ENCODE data around the gene SLC12A1.
A peak's percentile ranks its signal among the peaks of the same experiment; 100 is the strongest.

SLC12A1 gene

DNA sequence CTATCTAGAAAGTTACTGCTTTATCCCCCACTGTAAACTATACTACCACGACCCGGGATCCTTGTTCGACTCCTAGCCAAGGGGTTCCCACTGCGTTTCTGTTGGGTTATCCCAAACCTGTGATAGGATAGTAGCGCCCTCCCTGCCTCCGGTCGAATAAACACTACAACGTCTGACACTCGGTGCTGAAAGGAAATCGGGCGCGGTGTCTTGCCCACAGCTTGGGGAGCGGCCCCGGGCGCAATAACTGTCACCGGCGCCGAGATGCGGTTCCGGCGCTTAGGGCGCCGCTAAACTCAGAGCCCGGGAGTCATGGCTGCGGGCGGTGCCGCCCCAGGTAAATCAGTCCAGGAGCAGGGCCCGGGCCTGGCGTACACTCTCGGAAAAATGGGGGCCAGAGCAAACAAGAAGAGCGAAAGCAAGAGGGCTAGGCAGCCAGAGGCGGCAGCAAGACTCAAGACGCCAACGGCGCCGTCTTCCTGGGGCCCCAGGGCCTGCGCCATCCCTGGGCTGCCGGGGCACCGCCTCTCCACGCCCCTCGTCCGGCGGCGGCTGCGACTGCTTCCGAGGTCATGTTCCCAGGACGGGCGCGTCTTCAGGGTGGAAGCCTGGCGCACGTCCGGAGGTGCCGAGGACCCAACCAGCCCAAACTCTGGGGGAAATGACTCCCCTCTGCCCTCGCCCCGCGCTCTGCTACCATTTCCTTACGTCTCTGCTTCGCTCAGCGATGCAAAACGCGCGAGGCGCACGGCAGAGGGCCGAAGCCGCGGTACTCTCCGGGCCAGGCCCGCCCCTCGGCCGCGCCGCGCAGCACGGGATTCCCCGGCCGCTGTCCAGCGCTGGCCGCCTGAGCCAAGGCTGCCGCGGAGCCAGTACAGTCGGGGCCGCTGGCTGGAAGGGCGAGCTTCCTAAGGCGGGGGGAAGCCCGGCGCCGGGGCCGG lies 125.0 kb downstream of the SLC12A1 start, which contains the start of gene DUT:
DUT (plus strand) TSS at position 575 of the 941 bp plus-strand sequence; CDS start at position 662, 87 bp downstream.
- no peaks in the 10 kb centered on the region for H3K27me3 ChIP-seq (ENCODE audit: insufficient read depth, low read depth, severe bottlenecking)
- H3K36me3 ChIP-seq, result peaks cover 26% of the 10 kb centered on the region
- H3K9me3 ChIP-seq (ENCODE audit: severe bottlenecking), result no peaks in the 10 kb centered on the region
- H3K4me3 ChIP-seq (ENCODE audit: low read depth, low read length), result peak within 1 kb of the TSS; percentile 96
- TF ChIP-seq, protein P1, sequence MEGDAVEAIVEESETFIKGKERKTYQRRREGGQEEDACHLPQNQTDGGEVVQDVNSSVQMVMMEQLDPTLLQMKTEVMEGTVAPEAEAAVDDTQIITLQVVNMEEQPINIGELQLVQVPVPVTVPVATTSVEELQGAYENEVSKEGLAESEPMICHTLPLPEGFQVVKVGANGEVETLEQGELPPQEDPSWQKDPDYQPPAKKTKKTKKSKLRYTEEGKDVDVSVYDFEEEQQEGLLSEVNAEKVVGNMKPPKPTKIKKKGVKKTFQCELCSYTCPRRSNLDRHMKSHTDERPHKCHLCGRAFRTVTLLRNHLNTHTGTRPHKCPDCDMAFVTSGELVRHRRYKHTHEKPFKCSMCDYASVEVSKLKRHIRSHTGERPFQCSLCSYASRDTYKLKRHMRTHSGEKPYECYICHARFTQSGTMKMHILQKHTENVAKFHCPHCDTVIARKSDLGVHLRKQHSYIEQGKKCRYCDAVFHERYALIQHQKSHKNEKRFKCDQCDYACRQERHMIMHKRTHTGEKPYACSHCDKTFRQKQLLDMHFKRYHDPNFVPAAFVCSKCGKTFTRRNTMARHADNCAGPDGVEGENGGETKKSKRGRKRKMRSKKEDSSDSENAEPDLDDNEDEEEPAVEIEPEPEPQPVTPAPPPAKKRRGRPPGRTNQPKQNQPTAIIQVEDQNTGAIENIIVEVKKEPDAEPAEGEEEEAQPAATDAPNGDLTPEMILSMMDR (IDR thresholded peaks at IDR 0.05; ENCODE audit: low read depth, low read length), result peak; percentile 32
- peak; percentile 83 for DNase-seq
- H3K27ac ChIP-seq, result peak within 1 kb of the TSS; percentile 97

DNA sequence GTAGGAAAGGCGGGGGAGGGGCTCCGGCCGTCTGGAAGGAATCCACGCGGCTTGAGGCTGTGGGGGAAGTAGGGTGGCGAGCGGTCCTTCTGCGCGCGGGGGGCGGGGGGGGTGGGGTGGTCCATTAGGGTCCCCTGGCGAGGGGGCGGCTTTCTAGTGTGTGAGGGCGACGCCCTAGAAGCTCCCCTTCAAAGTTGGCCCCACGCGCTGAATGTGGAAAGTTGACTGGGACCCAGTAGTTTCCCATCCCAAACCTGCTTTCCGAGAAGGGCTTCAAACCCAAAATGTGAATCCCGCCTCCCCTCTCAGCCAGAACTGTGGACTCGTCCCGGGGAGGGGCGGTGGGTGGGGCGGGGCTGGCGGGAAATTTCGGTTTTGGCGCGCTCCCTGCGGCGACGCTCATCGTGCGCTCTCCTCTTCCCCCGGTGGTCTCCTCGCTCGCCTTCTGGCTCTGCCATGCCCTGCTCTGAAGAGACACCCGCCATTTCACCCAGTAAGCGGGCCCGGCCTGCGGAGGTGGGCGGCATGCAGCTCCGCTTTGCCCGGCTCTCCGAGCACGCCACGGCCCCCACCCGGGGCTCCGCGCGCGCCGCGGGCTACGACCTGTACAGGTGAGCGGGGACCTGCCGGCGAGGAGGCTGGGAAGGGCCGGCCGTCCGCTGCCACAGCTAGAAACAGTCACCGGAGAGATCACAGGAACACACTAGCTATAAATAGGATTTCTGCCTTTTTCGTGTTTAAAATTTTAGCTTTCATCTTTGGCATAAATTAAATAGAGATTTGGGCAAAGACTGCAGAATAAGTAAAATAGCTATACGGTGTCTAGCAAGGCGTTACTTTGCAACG lies 125.9 kb downstream of the SLC12A1 start:
- H3K4me3 ChIP-seq (ENCODE audit: low read depth, low read length), result peak overlapping the region; percentile 96
- H3K27ac ChIP-seq, result peak overlapping the region; percentile 97
- peak; percentile 75 for DNase-seq
- no peaks in the 10 kb centered on the region for H3K27me3 ChIP-seq (ENCODE audit: insufficient read depth, low read depth, severe bottlenecking)
- peaks cover 35% of the 10 kb centered on the region for H3K36me3 ChIP-seq
- TF ChIP-seq, protein P1 (IDR thresholded peaks at IDR 0.05; ENCODE audit: low read depth, low read length), result no peak
- H3K9me3 ChIP-seq (ENCODE audit: severe bottlenecking), result no peaks in the 10 kb centered on the region

- no peak for DNase-seq
- peak overlapping the region; percentile 96 for H3K4me3 ChIP-seq (ENCODE audit: low read depth, low read length)
- no peaks in the 10 kb centered on the region for H3K27me3 ChIP-seq (ENCODE audit: insufficient read depth, low read depth, severe bottlenecking)
- H3K27ac ChIP-seq, result peak overlapping the region; percentile 97
- no peaks in the 10 kb centered on the region for H3K9me3 ChIP-seq (ENCODE audit: severe bottlenecking)
- TF ChIP-seq, protein P1 (IDR thresholded peaks at IDR 0.05; ENCODE audit: low read depth, low read length), result no peak
- H3K36me3 ChIP-seq, result peaks cover 41% of the 10 kb centered on the region
These were observed 126.5 kb downstream of the SLC12A1 start for GRCh38 chr15:48332642-48333034.

DNA sequence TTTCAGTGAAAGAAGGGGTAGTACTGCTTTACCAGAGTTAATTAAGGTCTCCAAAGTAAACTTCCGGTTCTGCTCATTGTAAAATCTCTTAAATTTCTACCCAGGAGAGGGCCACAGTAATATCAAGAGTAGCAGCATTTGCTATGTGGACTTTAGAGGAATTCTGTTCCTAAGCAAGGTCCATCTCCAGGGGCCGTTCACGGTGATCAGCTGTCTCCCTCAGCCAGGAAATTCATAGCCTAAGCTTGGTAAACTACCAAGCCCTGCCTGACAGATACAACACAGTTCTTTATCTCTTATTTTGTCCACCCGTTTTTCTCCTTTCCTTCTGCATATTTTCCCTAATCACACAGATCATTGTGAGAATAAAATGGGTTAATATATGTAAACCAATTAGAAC lies 127.4 kb downstream of the SLC12A1 start:
- no peaks in the 10 kb centered on the region for H3K9me3 ChIP-seq (ENCODE audit: severe bottlenecking)
- H3K36me3 ChIP-seq, result peaks cover 47% of the 10 kb centered on the region
- no peak for DNase-seq
- TF ChIP-seq, protein P1 (IDR thresholded peaks at IDR 0.05; ENCODE audit: low read depth, low read length), result no peak
- no peaks in the 10 kb centered on the region for H3K27me3 ChIP-seq (ENCODE audit: insufficient read depth, low read depth, severe bottlenecking)
- H3K4me3 ChIP-seq (ENCODE audit: low read depth, low read length), result peak overlapping the region; percentile 96; the same call in 1 of the 2 replicates
- no peak overlapping the region for H3K27ac ChIP-seq

DNA sequence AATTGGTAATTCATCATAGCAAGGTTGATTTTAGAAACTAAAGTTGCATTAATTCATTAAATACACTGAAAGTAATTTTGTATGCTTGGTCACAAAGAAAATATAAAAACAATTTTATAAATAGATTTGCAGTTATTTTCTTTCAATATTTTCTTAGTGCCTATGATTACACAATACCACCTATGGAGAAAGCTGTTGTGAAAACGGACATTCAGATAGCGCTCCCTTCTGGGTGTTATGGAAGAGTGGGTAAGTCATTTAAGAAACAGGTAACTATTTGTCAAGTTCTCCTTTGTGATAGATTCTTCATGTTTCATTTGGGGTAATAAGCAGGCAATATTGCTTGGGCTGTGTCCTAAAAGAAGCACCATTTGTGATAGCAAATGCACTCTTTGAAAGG lies 128.2 kb downstream of the SLC12A1 start:
- no peak for DNase-seq
- H3K9me3 ChIP-seq (ENCODE audit: severe bottlenecking), result no peaks in the 10 kb centered on the region
- peaks cover 48% of the 10 kb centered on the region for H3K36me3 ChIP-seq
- no peaks in the 10 kb centered on the region for H3K27me3 ChIP-seq (ENCODE audit: insufficient read depth, low read depth, severe bottlenecking)
- H3K27ac ChIP-seq, result no peak overlapping the region
- no peak overlapping the region for H3K4me3 ChIP-seq (ENCODE audit: low read depth, low read length)
- TF ChIP-seq, protein P1 (IDR thresholded peaks at IDR 0.05; ENCODE audit: low read depth, low read length), result no peak
